Measurements from ENCODE around the gene DNAJC6. TPM values are rescaled to one million over a fixed set of nuclear protein-coding genes. Genes with fewer than 3 reads are reported as not detected.
"Not testable (repeated sequence)": the region's sequence is repeated elsewhere in the genome, so short reads cannot be mapped to it uniquely, and the experiment has no call there.

DNAJC6 gene
- polyA plus RNA-seq, 1 experiment = 0.09 TPM

- POLR2A ChIA-PET = no interaction called here
- CTCF ChIA-PET = no interaction called here
- TF ChIP-seq CTCF (IDR thresholded peaks at IDR 0.05; ENCODE audit: low read depth, low read length) = no peak
These were observed 68.3 kb downstream of the DNAJC6 start for GRCh38 chr1:65377496-65378246.

GRCh38 chr1:65378247-65378946 lies 69.1 kb downstream of the DNAJC6 start:
- DNase-seq (ENCODE audit: low read depth, low spot score) = no peak
- Histone ChIP-seq H3K27ac (ENCODE audit: low read depth, low read length) (no peak overlapping the region), H3K9me3 (ENCODE audit: control insufficient read depth, insufficient read depth, low read length) (no peaks in the 10 kb centered on the region), H3K4me3 (ENCODE audit: low read depth, low read length) (no peak overlapping the region), H3K27me3 (ENCODE audit: control insufficient read depth, insufficient read depth, low read length) (no peaks in the 10 kb centered on the region)
- POLR2A ChIA-PET = no interaction called here
- no peak for TF ChIP-seq CTCF (IDR thresholded peaks at IDR 0.05; ENCODE audit: low read depth, low read length)
- CTCF ChIA-PET = no interaction called here

More at GRCh38 chr1:65377496-65378246, 68.3 kb downstream of the DNAJC6 start:
- H3K9me3 ChIP-seq (ENCODE audit: control insufficient read depth, insufficient read depth, low read length) = no peaks in the 10 kb centered on the region
- no peaks in the 10 kb centered on the region for H3K27me3 ChIP-seq (ENCODE audit: control insufficient read depth, insufficient read depth, low read length)
- DNase-seq (ENCODE audit: low read depth, low spot score) = no peak
- H3K4me3 ChIP-seq (ENCODE audit: low read depth, low read length) = no peak overlapping the region
- no peak overlapping the region for H3K27ac ChIP-seq (ENCODE audit: low read depth, low read length)

- CTCF ChIA-PET; H3K9me3 ChIP-seq (ENCODE audit: control insufficient read depth, insufficient read depth, low read length); H3K27me3 ChIP-seq (ENCODE audit: control insufficient read depth, insufficient read depth, low read length); H3K4me3 ChIP-seq (ENCODE audit: low read depth, low read length); H3K27ac ChIP-seq (ENCODE audit: low read depth, low read length); POLR2A ChIA-PET; DNase-seq (ENCODE audit: low read depth, low spot score): not testable (repeated sequence)
These were observed 75.1 kb downstream of the DNAJC6 start for GRCh38 chr1:65384426-65384825.

DNA sequence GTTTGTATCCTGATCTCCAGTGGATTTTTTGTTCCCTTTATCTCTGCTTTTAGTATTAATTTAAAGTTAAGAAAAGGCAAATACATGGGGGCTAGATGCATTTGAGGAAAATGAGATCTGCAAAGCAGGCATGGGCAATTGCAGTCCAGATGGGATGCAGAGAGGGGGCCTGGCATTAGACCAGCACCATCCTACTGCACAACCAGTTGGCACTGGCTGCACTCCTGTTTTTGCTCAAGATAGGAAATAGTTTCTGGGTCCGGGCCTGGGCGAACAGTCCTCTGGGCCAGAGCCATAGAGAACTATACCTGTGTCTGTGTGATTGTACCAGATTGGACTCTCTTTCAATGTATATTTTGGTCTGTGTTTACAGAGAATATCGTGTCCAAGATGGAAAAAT lies 77.1 kb downstream of the DNAJC6 start:
- ChIA-PET CTCF (no interaction called here), POLR2A (no interaction called here)
- no peak for TF ChIP-seq CTCF (IDR thresholded peaks at IDR 0.05; ENCODE audit: low read depth, low read length)
- Histone ChIP-seq H3K27me3 (ENCODE audit: control insufficient read depth, insufficient read depth, low read length) (no peaks in the 10 kb centered on the region), H3K4me3 (ENCODE audit: low read depth, low read length) (no peak overlapping the region), H3K27ac (ENCODE audit: low read depth, low read length) (no peak overlapping the region), H3K9me3 (ENCODE audit: control insufficient read depth, insufficient read depth, low read length) (no peaks in the 10 kb centered on the region)
- DNase-seq (ENCODE audit: low read depth, low spot score) = no peak

DNA sequence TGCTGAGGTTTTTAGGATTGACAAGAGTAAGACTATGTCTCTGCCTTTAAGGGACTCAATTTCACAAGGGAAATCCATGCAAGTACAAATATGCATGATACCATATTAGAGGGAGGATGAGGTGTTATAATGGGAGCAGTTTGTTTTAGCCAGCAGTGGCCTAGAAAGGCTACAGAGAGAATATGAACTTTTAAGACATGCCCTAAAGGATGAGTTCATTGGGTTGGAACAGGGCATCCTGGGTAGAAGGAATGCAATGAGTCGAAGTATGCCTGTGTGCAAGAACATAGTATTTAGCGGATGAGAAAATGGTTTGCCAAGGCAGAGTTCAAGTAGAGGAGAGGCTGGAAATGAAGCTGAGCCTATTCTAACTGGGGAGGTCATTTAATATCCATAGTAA lies 78.5 kb downstream of the DNAJC6 start:
- H3K27ac ChIP-seq (ENCODE audit: low read depth, low read length) = no peak overlapping the region
- H3K4me3 ChIP-seq (ENCODE audit: low read depth, low read length) = no peak overlapping the region
- CTCF ChIA-PET = no interaction called here
- no peaks in the 10 kb centered on the region for H3K9me3 ChIP-seq (ENCODE audit: control insufficient read depth, insufficient read depth, low read length)
- TF ChIP-seq CTCF (IDR thresholded peaks at IDR 0.05; ENCODE audit: low read depth, low read length) = no peak
- no peaks in the 10 kb centered on the region for H3K27me3 ChIP-seq (ENCODE audit: control insufficient read depth, insufficient read depth, low read length)
- DNase-seq (ENCODE audit: low read depth, low spot score) = no peak
- POLR2A ChIA-PET = no interaction called here

Measured in AG04450 (cell line).